HCEC 1CT (cell line): ENCODE results near the gene CEND1.
A peak's percentile ranks its signal among the peaks of the same experiment; 100 is the strongest.

ENCODE experiments used
- DNase-seq: peaks from one replicate; pipeline ENCODE4 v3.0.0-alpha.2; 2017

Gene CEND1

GRCh38 chr11:794766-795633 lies 5.1 kb upstream of the CEND1 start:
- DNase-seq, result no peak

GRCh38 chr11:794013-794765 lies 4.3 kb upstream of the CEND1 start:
- no peak for DNase-seq

- no peak for DNase-seq
These were observed 3.7 kb upstream of the CEND1 start for GRCh38 chr11:793556-793955.

GRCh38 chr11:792873-793272 lies 3.0 kb upstream of the CEND1 start:
- DNase-seq, result no peak

- no peak for DNase-seq
These were observed 2.6 kb upstream of the CEND1 start for GRCh38 chr11:792535-792821.

GRCh38 chr11:791658-792534 lies 2.0 kb upstream of the CEND1 start:
- no peak for DNase-seq

GRCh38 chr11:790721-791564 lies 1.1 kb upstream of the CEND1 start:
- DNase-seq, result no peak

- no peak for DNase-seq
These were observed 643 bp downstream of the CEND1 start for GRCh38 chr11:788953-789940.

GRCh38 chr11:788009-788640 lies 1.8 kb downstream of the CEND1 start:
- no peak for DNase-seq

GRCh38 chr11:787084-787675 lies 2.7 kb downstream of the CEND1 start:
- DNase-seq, result no peak

- DNase-seq, result no peak
These were observed 3.4 kb downstream of the CEND1 start for GRCh38 chr11:786235-787083.

GRCh38 chr11:783581-784015 lies 6.3 kb downstream of the CEND1 start:
- peak; percentile 43 for DNase-seq

GRCh38 chr11:782264-783174 lies 7.4 kb downstream of the CEND1 start:
- no peak for DNase-seq

- no peak for DNase-seq
These were observed 9.8 kb downstream of the CEND1 start for GRCh38 chr11:779955-780532.

- no peak for DNase-seq
These were observed 10.6 kb downstream of the CEND1 start for GRCh38 chr11:778976-779954.
